Keratinocyte (primary cell): ENCODE measurements around the gene ANKRD10. TPM values are rescaled to one million over a fixed set of nuclear protein-coding genes. Genes with fewer than 3 reads are reported as not detected.

Source experiments
- DNase-seq: peaks from one replicate; pipeline ENCODE4 v3.0.0-alpha.2; 2011; ENCODE audit warnings: low read depth, missing footprints, low spot score
- FAIRE-seq: peaks from 2 replicates; lab custom pipeline; 2011; peaks lifted over from hg19 to GRCh38; lab: Jason Lieb, UNC
- H2AFZ ChIP-seq: 2 replicates; pipeline ENCODE4 v1.6.0; 2012; ENCODE audit warnings: low read length, control low read depth, inconsistent platforms; ENCODE audit not compliant: control insufficient read depth
- H3K27ac ChIP-seq: 2 replicates; pipeline ENCODE4 v1.5.1; 2011; ENCODE audit warnings: low read length; ENCODE audit not compliant: control insufficient read depth, insufficient read depth
- H3K27me3 ChIP-seq: 3 replicates; pipeline ENCODE4 v1.6.0; 2011; ENCODE audit warnings: low read length; ENCODE audit not compliant: control insufficient read depth, insufficient read depth; ENCODE audit errors: extremely low read depth
- H3K36me3 ChIP-seq, 2 experiments: 2 replicates in 1 of 2; 3 replicates in 1 of 2; pipeline ENCODE4 v1.5.1; 2011; ENCODE audit warnings: low read length in 2 of 2, mild to moderate bottlenecking in 1 of 2; ENCODE audit not compliant: control insufficient read depth in 2 of 2, insufficient read depth in 2 of 2; ENCODE audit errors: extremely low read depth in 1 of 2
- H3K4me1 ChIP-seq: 3 replicates; pipeline ENCODE4 v1.5.1; 2011; ENCODE audit warnings: low read length; ENCODE audit not compliant: control insufficient read depth, insufficient read depth; ENCODE audit errors: extremely low read depth
- H3K4me2 ChIP-seq: 3 replicates; pipeline ENCODE4 v1.6.0; 2011; ENCODE audit warnings: low read depth, low read length; ENCODE audit not compliant: control insufficient read depth, insufficient read depth; ENCODE audit errors: extremely low read depth
- H3K4me3 ChIP-seq, 3 experiments: fragments of 200-600 bp in 1 of 3; sonication (generic) in 1 of 3; 2 replicates in 2 of 3; 3 replicates in 1 of 3; pipeline ENCODE4 v1.5.1; 2011 to 2016; ENCODE audit warnings: low read length in 3 of 3, mild to moderate bottlenecking in 3 of 3, control low read depth in 2 of 3, inconsistent platforms in 1 of 3, low read depth in 1 of 3, mixed read lengths in 1 of 3, mixed run types in 1 of 3, moderate library complexity in 1 of 3; ENCODE audit not compliant: control insufficient read depth in 2 of 3, insufficient read depth in 2 of 3; ENCODE audit errors: extremely low read depth in 1 of 3
- H3K79me2 ChIP-seq: 2 replicates; pipeline ENCODE4 v1.6.0; 2012; ENCODE audit warnings: low read length; ENCODE audit not compliant: control insufficient read depth, insufficient read depth
- H3K9ac ChIP-seq: 3 replicates; pipeline ENCODE4 v1.6.0; 2011; ENCODE audit warnings: low read length; ENCODE audit not compliant: control insufficient read depth, insufficient read depth; ENCODE audit errors: extremely low read depth
- H3K9me1 ChIP-seq: 3 replicates; pipeline ENCODE4 v1.6.0; 2011; ENCODE audit warnings: low read length; ENCODE audit not compliant: control insufficient read depth, insufficient read depth; ENCODE audit errors: extremely low read depth
- H3K9me3 ChIP-seq: 2 replicates; pipeline ENCODE4 v1.5.1; 2012; ENCODE audit warnings: low read depth, low read length; ENCODE audit not compliant: control insufficient read depth
- H4K20me1 ChIP-seq: 3 replicates; pipeline ENCODE4 v1.6.0; 2011; ENCODE audit warnings: low read length; ENCODE audit not compliant: control insufficient read depth, insufficient read depth; ENCODE audit errors: extremely low read depth
- EZH2 ChIP-seq: IDR thresholded peaks from one replicate; pipeline ENCODE4 v1.6.1; 2012; ENCODE audit warnings: inconsistent platforms, mild to moderate bottlenecking, low read length, moderate library complexity
- dilution Hi-C: fragments of 300-500 bp; cut with MboI; formaldehyde crosslinking; loops from one replicate; pipeline ENCODE4 v1.7.0; 2020; ENCODE audit warnings: low sequenced_read_pairs; ENCODE audit not compliant: extremely low pct_ligation_motif_present
- polyA plus RNA-seq, 5 experiments: library from polyadenylated mRNA; depleted of rRNA in 3 of 5; stranded (reverse) in 3 of 5; stranded (forward) in 1 of 5; unstranded in 1 of 5; fragments of >200 nt; gene quantifications; 1 replicate in 1 of 5; 2 replicates in 3 of 5; 3 replicates in 1 of 5; pipeline versions ENCODE4 v1.2.1 to v1.2.3, GENCODE V29; 2011 to 2012; ENCODE audit warnings: missing spikeins in 2 of 5, low read depth in 1 of 5, low replicate concordance in 1 of 5
- TF ChIP-seq, protein P1 (sequence below), 3 experiments: IDR thresholded peaks in 1 of 3; conservative IDR thresholded peaks in 1 of 3; optimal IDR thresholded peaks in 1 of 3; 2 replicates in 2 of 3; 3 replicates in 1 of 3; pipeline versions ENCODE3 to v1.5.1; 2011; ENCODE audit warnings: low read length in 3 of 3, mild to moderate bottlenecking in 3 of 3, moderate library complexity in 2 of 3, control low read depth in 1 of 3, inconsistent platforms in 1 of 3; ENCODE audit not compliant: insufficient read depth in 2 of 3; ENCODE audit errors: extremely low read depth in 1 of 3

Gene ANKRD10
- polyA plus RNA-seq, 1 donor (not counting 4 experiments of a cell fraction or from before 2014, with no cell fraction given): 58.1 TPM

DNA sequence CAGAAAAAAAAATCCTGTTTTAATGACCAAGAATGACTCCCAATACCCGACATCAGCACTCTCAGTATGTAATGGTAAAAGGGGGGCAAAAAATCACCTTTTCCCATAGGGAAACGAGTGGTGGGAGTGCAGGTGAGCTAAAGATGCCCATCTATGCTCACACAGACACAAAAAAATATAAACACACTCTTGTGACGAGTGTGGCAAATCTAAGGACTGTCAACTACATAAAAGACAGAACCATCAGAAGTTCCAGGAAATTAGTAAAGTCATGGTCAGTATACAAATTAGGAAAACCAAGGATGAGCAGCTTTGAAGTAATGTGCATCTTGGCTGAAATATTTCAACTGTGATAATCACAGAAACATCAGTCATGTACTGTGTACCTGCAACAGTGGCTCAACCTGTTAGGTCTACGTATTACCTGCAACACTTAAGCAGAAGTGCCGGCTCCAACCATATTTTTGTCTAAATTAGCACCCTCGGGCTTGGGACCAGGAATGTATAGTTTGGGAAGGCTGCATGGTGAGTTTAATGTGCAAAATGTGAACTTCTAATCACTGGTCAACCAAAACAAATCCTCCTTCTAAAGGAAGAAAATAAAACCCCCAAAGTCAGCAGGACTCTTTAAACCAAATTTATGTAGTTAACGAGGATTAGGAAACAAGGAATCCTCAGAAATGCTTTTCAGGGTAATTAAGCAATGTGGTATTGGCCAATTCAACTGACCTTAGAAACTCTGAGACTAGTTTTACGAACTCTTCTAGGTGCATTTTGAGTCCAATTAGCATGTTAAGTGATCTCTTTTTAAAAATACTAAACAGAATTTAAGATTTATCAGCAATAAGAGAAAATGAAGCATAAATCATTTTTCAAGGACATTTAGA is 24.3 kb downstream of the ANKRD10 start:
- Histone ChIP-seq H3K27ac (no peak overlapping the region), H3K9me3 (no peaks in the 10 kb centered on the region), H2AFZ (no peak overlapping the region), H3K9ac (no peak overlapping the region), H3K27me3 (no peaks in the 10 kb centered on the region), H4K20me1 (no peaks in the 10 kb centered on the region), H3K4me2 (no peak overlapping the region), H3K4me1 (no peaks in the 10 kb centered on the region), H3K36me3 (peaks cover 3 to 9% of the 10 kb centered on the region in 2 experiments), H3K9me1 (no peaks in the 10 kb centered on the region), H3K4me3 (no peak overlapping the region), H3K79me2 (no peaks in the 10 kb centered on the region)
- TF ChIP-seq, protein P1, sequence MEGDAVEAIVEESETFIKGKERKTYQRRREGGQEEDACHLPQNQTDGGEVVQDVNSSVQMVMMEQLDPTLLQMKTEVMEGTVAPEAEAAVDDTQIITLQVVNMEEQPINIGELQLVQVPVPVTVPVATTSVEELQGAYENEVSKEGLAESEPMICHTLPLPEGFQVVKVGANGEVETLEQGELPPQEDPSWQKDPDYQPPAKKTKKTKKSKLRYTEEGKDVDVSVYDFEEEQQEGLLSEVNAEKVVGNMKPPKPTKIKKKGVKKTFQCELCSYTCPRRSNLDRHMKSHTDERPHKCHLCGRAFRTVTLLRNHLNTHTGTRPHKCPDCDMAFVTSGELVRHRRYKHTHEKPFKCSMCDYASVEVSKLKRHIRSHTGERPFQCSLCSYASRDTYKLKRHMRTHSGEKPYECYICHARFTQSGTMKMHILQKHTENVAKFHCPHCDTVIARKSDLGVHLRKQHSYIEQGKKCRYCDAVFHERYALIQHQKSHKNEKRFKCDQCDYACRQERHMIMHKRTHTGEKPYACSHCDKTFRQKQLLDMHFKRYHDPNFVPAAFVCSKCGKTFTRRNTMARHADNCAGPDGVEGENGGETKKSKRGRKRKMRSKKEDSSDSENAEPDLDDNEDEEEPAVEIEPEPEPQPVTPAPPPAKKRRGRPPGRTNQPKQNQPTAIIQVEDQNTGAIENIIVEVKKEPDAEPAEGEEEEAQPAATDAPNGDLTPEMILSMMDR (optimal IDR thresholded peaks at IDR 0.05 in 1 of 3, IDR thresholded peaks at IDR 0.05 in 1 of 3, conservative IDR thresholded peaks at IDR 0.05 in 1 of 3; ENCODE audit: extremely low read depth in 1 of 3, insufficient read depth in 2 of 3, low read length in 3 of 3): no peak
- TF ChIP-seq EZH2: no peak
- dilution Hi-C loops: no loop called here
- FAIRE-seq (no peak), DNase-seq (no peak)

DNA sequence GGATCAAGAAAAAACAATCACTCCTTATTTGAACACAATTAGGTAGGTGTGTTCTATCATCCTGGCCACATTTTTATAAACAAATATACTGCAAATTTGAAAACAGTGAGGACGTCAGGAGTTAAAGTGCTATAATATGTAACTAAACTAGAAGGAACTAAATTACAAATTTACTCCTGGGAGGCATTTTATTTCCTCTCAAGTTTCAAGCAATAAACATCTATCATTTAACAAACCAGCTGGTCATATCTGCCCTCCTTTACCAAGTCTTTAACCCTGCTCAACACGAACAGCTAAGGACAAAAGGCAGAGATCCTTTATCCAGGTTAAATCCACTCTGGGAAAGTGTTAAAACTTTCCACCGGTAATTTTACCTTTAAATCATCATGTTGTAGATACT is 26.5 kb downstream of the ANKRD10 start:
- FAIRE-seq: no peak
- no peaks in the 10 kb centered on the region for H3K9me3 ChIP-seq
- no peak overlapping the region for H3K27ac ChIP-seq
- H3K9me1 ChIP-seq: no peaks in the 10 kb centered on the region
- H2AFZ ChIP-seq: no peak overlapping the region
- peaks cover 4 to 8% of the 10 kb centered on the region in 2 experiments for H3K36me3 ChIP-seq
- H3K4me2 ChIP-seq: no peak overlapping the region
- H3K9ac ChIP-seq: no peak overlapping the region
- H3K79me2 ChIP-seq: no peaks in the 10 kb centered on the region
- H3K27me3 ChIP-seq: no peaks in the 10 kb centered on the region
- dilution Hi-C loops: no loop called here
- H4K20me1 ChIP-seq: no peaks in the 10 kb centered on the region
- no peak for DNase-seq
- H3K4me3 ChIP-seq: no peak overlapping the region
- H3K4me1 ChIP-seq: no peaks in the 10 kb centered on the region
- TF ChIP-seq EZH2: no peak
- TF ChIP-seq, protein P1 (optimal IDR thresholded peaks at IDR 0.05 in 1 of 3, IDR thresholded peaks at IDR 0.05 in 1 of 3, conservative IDR thresholded peaks at IDR 0.05 in 1 of 3; ENCODE audit: extremely low read depth in 1 of 3, insufficient read depth in 2 of 3, low read length in 3 of 3): no peak
